Measurements from ENCODE around the gene EYA4.

- TF ChIP-seq CTCF (conservative IDR thresholded peaks at IDR 0.05; ENCODE audit: low read depth, low read length) (no peak), EZH2phosphoT487 (IDR thresholded peaks at IDR 0.05; ENCODE audit: borderline replicate concordance, low read length) (no peak), EZH2 (IDR thresholded peaks at IDR 0.05; ENCODE audit: low read length, unreplicated experiment) (no peak)
Observed at GRCh38 chr6:133546098-133546497, 304.9 kb downstream of the EYA4 start.

All from PC-3 (cell line).